HL-60 (cell line): ENCODE measurements around the gene JAKMIP1.

Experiments used
- DNase-seq, 2 experiments: peaks; one replicate each; pipeline ENCODE4 v3.0.0-alpha.2; 2010 to 2020; ENCODE audit warnings: low read depth in 1 of 2, low spot score in 1 of 2
- H3K27ac ChIP-seq: fragments of 250-450 bp; sonication (Bioruptor Pico); replicated peaks from 2 replicates; pipeline ENCODE4 v1.5.1; 2020; ENCODE audit warnings: mild to moderate bottlenecking, moderate library complexity
- H3K27me3 ChIP-seq: fragments of 250-450 bp; sonication (Bioruptor Pico); 2 replicates; pipeline ENCODE4 v1.5.1; 2021; ENCODE audit warnings: mild to moderate bottlenecking, moderate library complexity; ENCODE audit not compliant: insufficient read depth, poor library complexity, severe bottlenecking
- H3K4me3 ChIP-seq: replicated peaks from 2 replicates; pipeline ENCODE4 v1.5.1; 2011; ENCODE audit warnings: mild to moderate bottlenecking, control low read depth, low read length; ENCODE audit not compliant: insufficient read depth
- CTCF ChIP-seq: IDR thresholded peaks from one replicate; pipeline ENCODE4 v1.5.1; 2011; ENCODE audit warnings: low read length, control low read depth, inconsistent platforms; ENCODE audit not compliant: insufficient read depth
- GABPA ChIP-seq: IDR thresholded peaks from 2 replicates; pipeline ENCODE4 v1.6.1; 2012; ENCODE audit warnings: low read depth
- POLR2AphosphoS5 ChIP-seq: IDR thresholded peaks from 2 replicates; pipeline ENCODE4 v1.6.1; 2012; ENCODE audit warnings: low read depth
- REST ChIP-seq: IDR thresholded peaks from 2 replicates; pipeline ENCODE4 v1.6.1; 2012; ENCODE audit warnings: low read depth; ENCODE audit not compliant: insufficient replicate concordance
- SPI1 ChIP-seq: IDR thresholded peaks from 2 replicates; pipeline ENCODE4 v1.6.1; 2012; ENCODE audit warnings: low read depth, mild to moderate bottlenecking, borderline replicate concordance

JAKMIP1 gene

GRCh38 chr4:6105311-6105911 is 94.9 kb downstream of the JAKMIP1 start:
- DNase-seq: no peak
- Histone ChIP-seq H3K27me3 (no peaks in the 10 kb centered on the region), H3K4me3 (no peak overlapping the region), H3K27ac (no peak overlapping the region)
- TF ChIP-seq CTCF (no peak), GABPA (no peak)

GRCh38 chr4:6104541-6105130 is 95.7 kb downstream of the JAKMIP1 start:
- TF ChIP-seq POLR2AphosphoS5 (no peak), SPI1 (no peak), CTCF (no peak), GABPA (no peak), REST (no peak)
- Histone ChIP-seq H3K4me3 (no peak overlapping the region), H3K27me3 (no peaks in the 10 kb centered on the region), H3K27ac (no peak overlapping the region)
- DNase-seq: no peak

GRCh38 chr4:6097581-6097980 is 102.8 kb downstream of the JAKMIP1 start:
- no peak for DNase-seq
- Histone ChIP-seq H3K4me3 (no peak overlapping the region), H3K27me3 (no peaks in the 10 kb centered on the region), H3K27ac (no peak overlapping the region)
- TF ChIP-seq REST: no peak
- TF ChIP-seq CTCF: no peak
- no peak for TF ChIP-seq SPI1

- TF ChIP-seq CTCF (no peak), SPI1 (no peak), POLR2AphosphoS5 (no peak), REST (no peak), GABPA (no peak)
- no peak overlapping the region for H3K4me3 ChIP-seq
- H3K27ac ChIP-seq: no peak overlapping the region
These were observed 104.5 kb downstream of the JAKMIP1 start for GRCh38 chr4:6095897-6096296.

More at GRCh38 chr4:6095897-6096296, 104.5 kb downstream of the JAKMIP1 start:
- no peak for DNase-seq
- H3K27me3 ChIP-seq: no peaks in the 10 kb centered on the region
